Measurements from ENCODE around the gene LEMD2. TPM values are rescaled to one million over a fixed set of nuclear protein-coding genes. Genes with fewer than 3 reads are reported as not detected.

LEMD2 gene
- total RNA-seq, 1 donor: 47.4 TPM

GRCh38 chr6:33827546-33828451 is 38.9 kb upstream of the LEMD2 start:
- Histone ChIP-seq H3K4me1 (ENCODE audit: insufficient read depth, low read length) (peaks cover 14% of the 10 kb centered on the region), H3K4me2 (ENCODE audit: insufficient read depth, low read length) (no peak overlapping the region), H3K27me3 (ENCODE audit: insufficient read depth, low read length) (peaks cover 8% of the 10 kb centered on the region), H2AFZ (ENCODE audit: low read length) (peak overlapping the region; percentile 21), H3K36me3 (ENCODE audit: insufficient read depth, low read length) (no peaks in the 10 kb centered on the region), H3K4me3 (ENCODE audit: insufficient read depth, low read length) (no peak overlapping the region), H3K9me3 (ENCODE audit: low read depth, low read length) (no peaks in the 10 kb centered on the region), H3K79me2 (ENCODE audit: insufficient read depth, low read length) (no peaks in the 10 kb centered on the region), H4K20me1 (ENCODE audit: insufficient read depth, low read length) (no peaks in the 10 kb centered on the region), H3K27ac (ENCODE audit: low read depth, low read length) (no peak overlapping the region)
- DNase-seq (ENCODE audit: insufficient read length, low spot score, missing footprints): peak; percentile 95
- TF ChIP-seq CTCF (IDR thresholded peaks at IDR 0.05; ENCODE audit: extremely low read depth, low read depth, low read length): no peak

DNA sequence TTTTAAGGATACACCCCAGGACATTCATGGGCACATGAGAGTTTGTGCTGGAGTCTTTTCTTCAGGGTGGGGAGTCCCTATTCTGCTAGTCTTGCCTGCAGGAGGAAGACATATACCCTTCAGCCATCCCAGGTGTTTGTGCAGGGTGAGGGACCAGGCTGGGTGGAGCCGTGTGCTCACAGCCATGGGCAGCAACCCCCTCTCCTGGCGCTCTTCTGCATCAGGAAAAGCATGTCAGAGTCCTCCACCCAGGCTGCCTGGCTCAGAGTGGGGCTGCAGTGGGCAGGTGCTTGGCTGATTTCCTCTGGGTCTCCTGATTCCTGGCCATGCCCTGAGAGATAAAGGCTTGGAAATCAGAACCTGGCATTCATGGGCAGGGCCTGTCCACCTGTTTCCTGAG is 37.6 kb upstream of the LEMD2 start:
- Histone ChIP-seq H3K27me3 (ENCODE audit: insufficient read depth, low read length) (peaks cover 8% of the 10 kb centered on the region), H3K4me1 (ENCODE audit: insufficient read depth, low read length) (peaks cover 14% of the 10 kb centered on the region), H3K36me3 (ENCODE audit: insufficient read depth, low read length) (no peaks in the 10 kb centered on the region), H3K79me2 (ENCODE audit: insufficient read depth, low read length) (no peaks in the 10 kb centered on the region), H4K20me1 (ENCODE audit: insufficient read depth, low read length) (no peaks in the 10 kb centered on the region), H3K4me3 (ENCODE audit: insufficient read depth, low read length) (no peak overlapping the region), H3K27ac (ENCODE audit: low read depth, low read length) (no peak overlapping the region), H2AFZ (ENCODE audit: low read length) (no peak overlapping the region), H3K4me2 (ENCODE audit: insufficient read depth, low read length) (no peak overlapping the region), H3K9me3 (ENCODE audit: low read depth, low read length) (no peaks in the 10 kb centered on the region)
- no peak for TF ChIP-seq CTCF (IDR thresholded peaks at IDR 0.05; ENCODE audit: extremely low read depth, low read depth, low read length)
- no peak for DNase-seq (ENCODE audit: insufficient read length, low spot score, missing footprints)

DNA sequence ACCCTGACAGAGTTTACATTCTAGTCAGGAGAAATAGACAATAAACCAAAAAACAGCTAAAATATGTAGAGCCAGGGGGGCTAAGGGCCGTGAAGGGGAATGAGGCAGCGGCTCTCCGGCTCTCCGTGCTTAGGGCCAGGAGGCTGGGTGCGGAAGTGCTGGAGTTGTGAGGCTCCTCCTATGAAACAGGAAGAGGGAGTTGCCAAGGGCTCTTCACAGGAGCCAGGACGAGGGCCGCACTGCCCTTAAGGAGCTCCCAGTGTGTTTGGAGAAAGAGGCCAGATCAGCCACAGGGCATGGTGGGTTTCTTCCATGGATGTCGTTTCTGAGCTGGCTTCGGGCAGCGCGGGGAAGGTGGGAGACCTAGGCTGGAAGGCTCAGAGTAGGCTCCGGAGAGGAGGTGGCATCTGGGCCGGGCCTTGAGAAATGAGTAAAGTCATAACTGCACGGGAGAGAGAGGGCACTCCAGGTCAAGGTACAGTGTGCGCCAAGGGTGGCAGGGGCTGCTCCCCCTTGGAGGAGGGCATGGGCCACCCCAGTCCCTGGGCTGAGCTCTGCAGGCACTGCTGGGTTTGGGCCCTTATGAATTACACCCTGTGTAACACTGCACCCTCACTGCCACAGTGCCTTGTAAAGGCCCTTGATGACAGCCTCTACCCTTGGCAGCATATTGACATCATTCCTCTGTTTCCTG is 35.7 kb upstream of the LEMD2 start:
- Histone ChIP-seq H3K4me3 (ENCODE audit: insufficient read depth, low read length) (peak overlapping the region; percentile 57), H3K9me3 (ENCODE audit: low read depth, low read length) (no peaks in the 10 kb centered on the region), H3K4me2 (ENCODE audit: insufficient read depth, low read length) (peak overlapping the region; percentile 70), H4K20me1 (ENCODE audit: insufficient read depth, low read length) (no peaks in the 10 kb centered on the region), H3K27me3 (ENCODE audit: insufficient read depth, low read length) (peaks cover 14% of the 10 kb centered on the region), H2AFZ (ENCODE audit: low read length) (peak overlapping the region; percentile 97), H3K79me2 (ENCODE audit: insufficient read depth, low read length) (no peaks in the 10 kb centered on the region), H3K36me3 (ENCODE audit: insufficient read depth, low read length) (no peaks in the 10 kb centered on the region), H3K4me1 (ENCODE audit: insufficient read depth, low read length) (peaks cover 14% of the 10 kb centered on the region), H3K27ac (ENCODE audit: low read depth, low read length) (no peak overlapping the region)
- DNase-seq (ENCODE audit: insufficient read length, low spot score, missing footprints): peak; percentile 97
- TF ChIP-seq CTCF (IDR thresholded peaks at IDR 0.05; ENCODE audit: extremely low read depth, low read depth, low read length): no peak

DNA sequence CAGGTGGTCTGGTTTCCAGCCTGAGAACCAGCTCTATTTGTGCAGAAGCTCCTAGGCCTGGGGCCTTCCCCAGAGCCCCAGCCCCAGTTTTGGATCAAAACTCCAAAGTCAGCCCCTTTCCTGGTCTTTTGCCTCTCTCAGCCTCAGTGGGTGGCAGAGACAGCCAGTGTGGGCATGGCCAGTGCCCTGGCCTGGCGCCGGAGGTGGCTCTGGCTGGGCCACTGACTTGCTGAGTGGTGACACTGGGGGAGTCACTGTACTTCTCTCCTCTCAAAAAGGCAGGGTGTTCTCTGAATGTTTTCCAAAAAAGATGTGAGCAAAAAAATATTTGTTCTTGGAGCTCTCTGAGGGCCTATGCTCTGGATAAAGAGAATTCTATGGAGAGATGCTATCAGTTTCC is 34.9 kb upstream of the LEMD2 start:
- Histone ChIP-seq H3K4me3 (ENCODE audit: insufficient read depth, low read length) (no peak overlapping the region), H3K4me1 (ENCODE audit: insufficient read depth, low read length) (peaks cover 14% of the 10 kb centered on the region), H3K36me3 (ENCODE audit: insufficient read depth, low read length) (no peaks in the 10 kb centered on the region), H3K27me3 (ENCODE audit: insufficient read depth, low read length) (peaks cover 14% of the 10 kb centered on the region), H3K79me2 (ENCODE audit: insufficient read depth, low read length) (no peaks in the 10 kb centered on the region), H2AFZ (ENCODE audit: low read length) (no peak overlapping the region), H4K20me1 (ENCODE audit: insufficient read depth, low read length) (no peaks in the 10 kb centered on the region), H3K4me2 (ENCODE audit: insufficient read depth, low read length) (no peak overlapping the region), H3K27ac (ENCODE audit: low read depth, low read length) (no peak overlapping the region), H3K9me3 (ENCODE audit: low read depth, low read length) (no peaks in the 10 kb centered on the region)
- peak; percentile 17 for DNase-seq (ENCODE audit: insufficient read length, low spot score, missing footprints)
- no peak for TF ChIP-seq CTCF (IDR thresholded peaks at IDR 0.05; ENCODE audit: extremely low read depth, low read depth, low read length)

Measured in osteoblast (primary cell).